ENCODE measurements around the gene USE1.
A peak's percentile ranks its signal among the peaks of the same experiment; 100 is the strongest.

The USE1 gene

GRCh38 chr19:17226002-17226933 is 11.1 kb downstream of the USE1 start, which contains the start of gene OCEL1:
Gene OCEL1, plus strand, starts transcription at chr19:17226226. Its CDS starts 22 bp downstream, at chr19:17226248.
- H3K36me3 ChIP-seq (ENCODE audit: insufficient read depth, low read length): peaks cover 12% of the 10 kb centered on the region
- peak within 1 kb of the TSS; percentile 73 for H3K4me3 ChIP-seq (ENCODE audit: low read depth in 1 of 2, low read length in 2 of 2)
- H3K27me3 ChIP-seq (ENCODE audit: control insufficient read depth in 1 of 2, insufficient read depth in 2 of 2, low read length in 2 of 2): no peaks in the 10 kb centered on the region
- H3K27ac ChIP-seq (ENCODE audit: low read depth, low read length): peak within 1 kb of the TSS; percentile 93
- H3K4me1 ChIP-seq (ENCODE audit: insufficient read depth, low read length): peaks cover 13% of the 10 kb centered on the region
- no peaks in the 10 kb centered on the region for H3K9me3 ChIP-seq (ENCODE audit: low read length)
- no peak within 1 kb of the TSS for H3K9ac ChIP-seq (ENCODE audit: low read length)

- H3K9me3 ChIP-seq (ENCODE audit: low read length): no peaks in the 10 kb centered on the region
- no peaks in the 10 kb centered on the region for H3K27me3 ChIP-seq (ENCODE audit: control insufficient read depth in 1 of 2, insufficient read depth in 2 of 2, low read length in 2 of 2)
- H3K27ac ChIP-seq (ENCODE audit: low read depth, low read length): no peak overlapping the region
- H3K4me1 ChIP-seq (ENCODE audit: insufficient read depth, low read length): peaks cover 13% of the 10 kb centered on the region
- no peak overlapping the region for H3K4me3 ChIP-seq (ENCODE audit: low read depth in 1 of 2, low read length in 2 of 2)
- H3K9ac ChIP-seq (ENCODE audit: low read length): no peak overlapping the region
- H3K36me3 ChIP-seq (ENCODE audit: insufficient read depth, low read length): peaks cover 26% of the 10 kb centered on the region
Observed at GRCh38 chr19:17227798-17228367, 12.7 kb downstream of the USE1 start.

- no peaks in the 10 kb centered on the region for H3K27me3 ChIP-seq (ENCODE audit: control insufficient read depth in 1 of 2, insufficient read depth in 2 of 2, low read length in 2 of 2)
- peaks cover 26% of the 10 kb centered on the region for H3K36me3 ChIP-seq (ENCODE audit: insufficient read depth, low read length)
- peaks cover 17% of the 10 kb centered on the region for H3K4me1 ChIP-seq (ENCODE audit: insufficient read depth, low read length)
- H3K4me3 ChIP-seq (ENCODE audit: low read depth in 1 of 2, low read length in 2 of 2): no peak overlapping the region
- no peak overlapping the region for H3K9ac ChIP-seq (ENCODE audit: low read length)
- no peaks in the 10 kb centered on the region for H3K9me3 ChIP-seq (ENCODE audit: low read length)
- no peak overlapping the region for H3K27ac ChIP-seq (ENCODE audit: low read depth, low read length)
Observed at GRCh38 chr19:17229890-17230289, 14.7 kb downstream of the USE1 start.

- Histone ChIP-seq H3K36me3 (ENCODE audit: insufficient read depth, low read length) (peaks cover 26% of the 10 kb centered on the region), H3K27me3 (ENCODE audit: control insufficient read depth in 1 of 2, insufficient read depth in 2 of 2, low read length in 2 of 2) (no peaks in the 10 kb centered on the region), H3K4me3 (ENCODE audit: low read depth in 1 of 2, low read length in 2 of 2) (no peak overlapping the region), H3K4me1 (ENCODE audit: insufficient read depth, low read length) (peaks cover 21% of the 10 kb centered on the region), H3K9ac (ENCODE audit: low read length) (no peak overlapping the region), H3K27ac (ENCODE audit: low read depth, low read length) (no peak overlapping the region), H3K9me3 (ENCODE audit: low read length) (no peaks in the 10 kb centered on the region)
Observed at GRCh38 chr19:17232258-17232657, 17.1 kb downstream of the USE1 start.

GRCh38 chr19:17234911-17235299 is 19.7 kb downstream of the USE1 start:
- peaks cover 24% of the 10 kb centered on the region for H3K36me3 ChIP-seq (ENCODE audit: insufficient read depth, low read length)
- peak overlapping the region in 1 of 2 donors; percentile 27 for H3K4me3 ChIP-seq (ENCODE audit: low read depth in 1 of 2, low read length in 2 of 2)
- H3K9ac ChIP-seq (ENCODE audit: low read length): no peak overlapping the region
- H3K9me3 ChIP-seq (ENCODE audit: low read length): no peaks in the 10 kb centered on the region
- no peaks in the 10 kb centered on the region for H3K27me3 ChIP-seq (ENCODE audit: control insufficient read depth in 1 of 2, insufficient read depth in 2 of 2, low read length in 2 of 2)
- peaks cover 14% of the 10 kb centered on the region for H3K4me1 ChIP-seq (ENCODE audit: insufficient read depth, low read length)
- peak overlapping the region; percentile 73 for H3K27ac ChIP-seq (ENCODE audit: low read depth, low read length)

GRCh38 chr19:17235300-17235970 is 20.3 kb downstream of the USE1 start:
- peaks cover 26% of the 10 kb centered on the region for H3K36me3 ChIP-seq (ENCODE audit: insufficient read depth, low read length)
- no peak overlapping the region for H3K9ac ChIP-seq (ENCODE audit: low read length)
- peak overlapping the region; percentile 73 for H3K27ac ChIP-seq (ENCODE audit: low read depth, low read length)

GRCh38 chr19:17235971-17236777 is 21.0 kb downstream of the USE1 start:
- Histone ChIP-seq H3K27ac (ENCODE audit: low read depth, low read length) (peak overlapping the region; percentile 73), H3K36me3 (ENCODE audit: insufficient read depth, low read length) (peaks cover 24% of the 10 kb centered on the region), H3K4me3 (ENCODE audit: low read depth in 1 of 2, low read length in 2 of 2) (peak overlapping the region; percentile 27 to 38), H3K9me3 (ENCODE audit: low read length) (no peaks in the 10 kb centered on the region), H3K27me3 (ENCODE audit: control insufficient read depth in 1 of 2, insufficient read depth in 2 of 2, low read length in 2 of 2) (no peaks in the 10 kb centered on the region), H3K9ac (ENCODE audit: low read length) (no peak overlapping the region), H3K4me1 (ENCODE audit: insufficient read depth, low read length) (peaks cover 14% of the 10 kb centered on the region)

More at GRCh38 chr19:17235300-17235970, 20.3 kb downstream of the USE1 start:
- Histone ChIP-seq H3K4me3 (ENCODE audit: low read depth in 1 of 2, low read length in 2 of 2) (peak overlapping the region; percentile 27 to 38), H3K27me3 (ENCODE audit: control insufficient read depth in 1 of 2, insufficient read depth in 2 of 2, low read length in 2 of 2) (no peaks in the 10 kb centered on the region), H3K4me1 (ENCODE audit: insufficient read depth, low read length) (peaks cover 14% of the 10 kb centered on the region), H3K9me3 (ENCODE audit: low read length) (no peaks in the 10 kb centered on the region)

- no peaks in the 10 kb centered on the region for H3K9me3 ChIP-seq (ENCODE audit: low read length)
- H3K4me3 ChIP-seq (ENCODE audit: low read depth in 1 of 2, low read length in 2 of 2): no peak overlapping the region
- peaks cover 20% of the 10 kb centered on the region for H3K36me3 ChIP-seq (ENCODE audit: insufficient read depth, low read length)
- H3K9ac ChIP-seq (ENCODE audit: low read length): no peak overlapping the region
- H3K27me3 ChIP-seq (ENCODE audit: control insufficient read depth in 1 of 2, insufficient read depth in 2 of 2, low read length in 2 of 2): no peaks in the 10 kb centered on the region
- H3K4me1 ChIP-seq (ENCODE audit: insufficient read depth, low read length): peaks cover 14% of the 10 kb centered on the region
- H3K27ac ChIP-seq (ENCODE audit: low read depth, low read length): no peak overlapping the region
Observed at GRCh38 chr19:17236811-17237543, 21.8 kb downstream of the USE1 start.

GRCh38 chr19:17237747-17238706 is 22.9 kb downstream of the USE1 start:
- H3K4me3 ChIP-seq (ENCODE audit: low read depth in 1 of 2, low read length in 2 of 2): no peak overlapping the region
- H3K27me3 ChIP-seq (ENCODE audit: control insufficient read depth in 1 of 2, insufficient read depth in 2 of 2, low read length in 2 of 2): no peaks in the 10 kb centered on the region
- H3K27ac ChIP-seq (ENCODE audit: low read depth, low read length): no peak overlapping the region
- H3K9me3 ChIP-seq (ENCODE audit: low read length): no peaks in the 10 kb centered on the region
- H3K4me1 ChIP-seq (ENCODE audit: insufficient read depth, low read length): peaks cover 22% of the 10 kb centered on the region
- peaks cover 11% of the 10 kb centered on the region for H3K36me3 ChIP-seq (ENCODE audit: insufficient read depth, low read length)
- no peak overlapping the region for H3K9ac ChIP-seq (ENCODE audit: low read length)
